HepG2 (cell line): ENCODE results near the gene LIPT2. TPM values are rescaled to one million over a fixed set of nuclear protein-coding genes. Genes with fewer than 3 reads are reported as not detected.

ENCODE experiments used
- ATAC-seq: fragments of 200-7000 bp; cut with Tn5 transposase; 3 replicates; pipeline ENCODE4 v1.9.1; 2020; ENCODE audit warnings: mild to moderate bottlenecking, moderate library complexity
- BruUV-seq: library from RNA; stranded (reverse); fragments of 400-500 nt; replicated peaks from 2 replicates; lab custom pipeline; 2021; lab: Mats Ljungman, UMichigan
- CTCF ChIA-PET: fragments of 300-600 bp; formaldehyde crosslinking; extraction: SDS; loops from one replicate; lab custom pipeline; 2021; ENCODE audit warnings: low total read pairs, inconsistent platforms, low intra/inter-chr PET ratio; lab: Yijun Ruan, JAX
- POLR2A ChIA-PET: fragments of 350-600 bp; sonication (Branson Sonifier 250); formaldehyde crosslinking; loops from one replicate; lab custom pipeline; 2020; ENCODE audit warnings: antibody characterized with exemption, inconsistent platforms; lab: Yijun Ruan, JAX
- DNase-seq: peaks from one replicate; pipeline ENCODE4 v3.0.0-alpha.2; 2015; ENCODE audit warnings: low spot score
- FAIRE-seq: peaks from 3 replicates; lab custom pipeline; 2011; peaks lifted over from hg19 to GRCh38; lab: Jason Lieb, UNC
- H2AFZ ChIP-seq: one replicate; pipeline ENCODE4 v1.6.1; 2011; ENCODE audit warnings: low read length, inconsistent platforms
- H3K27ac ChIP-seq: fragments of 300-600 bp; 3 replicates; pipeline ENCODE4 v1.8.0; 2011; ENCODE audit warnings: mixed run types, mild to moderate bottlenecking, mixed read lengths, low read length, inconsistent platforms; ENCODE audit not compliant: insufficient read depth; ENCODE audit errors: extremely low read length
- H3K27me3 ChIP-seq, 2 experiments: fragments of 200-600 bp in 1 of 2; 2 replicates in 1 of 2; 3 replicates in 1 of 2; pipeline versions ENCODE4 v1.6.0 to v1.8.0; 2011; ENCODE audit warnings: low read length in 2 of 2, mild to moderate bottlenecking in 2 of 2, moderate library complexity in 2 of 2, inconsistent platforms in 1 of 2; ENCODE audit not compliant: insufficient read depth in 2 of 2, control insufficient read depth in 1 of 2
- H3K36me3 ChIP-seq, 2 experiments: fragments of 200-600 bp in 1 of 2; replicated peaks in 1 of 2; 2 replicates in 1 of 2; 3 replicates in 1 of 2; pipeline versions ENCODE4 v1.5.1 to v1.8.0; 2011; ENCODE audit warnings: low read length in 2 of 2, inconsistent platforms in 1 of 2; ENCODE audit not compliant: insufficient read depth in 2 of 2, control insufficient read depth in 1 of 2
- H3K4me1 ChIP-seq: 2 replicates; pipeline ENCODE4 v1.5.1; 2012; ENCODE audit warnings: low read length, inconsistent platforms; ENCODE audit not compliant: insufficient read depth
- H3K4me2 ChIP-seq: 2 replicates; pipeline ENCODE4 v1.6.0; 2011; ENCODE audit warnings: low read depth, low read length, inconsistent platforms
- H3K4me3 ChIP-seq, 3 experiments: fragments of 200-600 bp in 1 of 3; sonication (generic), shearing (Covaris generic) in 1 of 3; replicated peaks in 1 of 3; 2 replicates each; pipeline ENCODE4 v1.5.1; 2011 to 2016; ENCODE audit warnings: low read length in 3 of 3, inconsistent platforms in 2 of 3, low read depth in 2 of 3, mild to moderate bottlenecking in 2 of 3, control low read depth in 1 of 3, mixed read lengths in 1 of 3; ENCODE audit not compliant: insufficient read depth in 1 of 3
- H3K79me2 ChIP-seq: one replicate; pipeline ENCODE4 v1.6.1; 2011; ENCODE audit warnings: low read length, inconsistent platforms; ENCODE audit not compliant: insufficient read depth
- H3K9ac ChIP-seq: 2 replicates; pipeline ENCODE4 v1.6.0; 2011; ENCODE audit warnings: mild to moderate bottlenecking, low read depth, low read length, inconsistent platforms; ENCODE audit not compliant: insufficient read depth
- H3K9me3 ChIP-seq: 2 replicates; pipeline ENCODE4 v1.5.1; 2012; ENCODE audit warnings: mild to moderate bottlenecking, low read length
- H4K20me1 ChIP-seq: 2 replicates; pipeline ENCODE4 v1.6.0; 2011; ENCODE audit warnings: inconsistent platforms, mild to moderate bottlenecking, low read length, moderate library complexity; ENCODE audit not compliant: insufficient read depth
- EZH2 ChIP-seq: conservative IDR thresholded peaks from 2 replicates; pipeline ENCODE4 v1.6.1; 2012; ENCODE audit warnings: mild to moderate bottlenecking, low read depth, low read length, moderate library complexity
- HNRNPK ChIP-seq: fragments of 200-400 bp; formaldehyde crosslinking; IDR thresholded peaks from 2 replicates; pipeline ENCODE4 v1.6.1; 2018; ENCODE audit warnings: low read length, low read depth, moderate library complexity, mild to moderate bottlenecking; ENCODE audit not compliant: poor library complexity, severe bottlenecking
- KMT2B ChIP-seq: IDR thresholded peaks from 2 replicates; pipeline ENCODE4 v1.6.1; 2016; ENCODE audit warnings: missing genetic modification reagents, missing compliant biosample characterization
- NCOR1 ChIP-seq: fragments of 200-600 bp; sonication (generic); IDR thresholded peaks from 2 replicates; pipeline ENCODE4 v1.7.0; 2017; ENCODE audit warnings: antibody characterized with exemption, low read length, borderline replicate concordance
- RFXANK ChIP-seq: IDR thresholded peaks from 2 replicates; pipeline ENCODE4 v1.6.1; 2016
- SAP130 ChIP-seq: IDR thresholded peaks from 2 replicates; pipeline ENCODE4 v1.6.1; 2016; ENCODE audit warnings: low read depth
- SETDB1 ChIP-seq: sonication (generic); formaldehyde crosslinking; IDR thresholded peaks from 2 replicates; pipeline ENCODE4 v1.5.1; 2020; ENCODE audit warnings: missing genetic modification reagents, mild to moderate bottlenecking, borderline replicate concordance
- TOPORS ChIP-seq: sonication (generic); formaldehyde crosslinking; IDR thresholded peaks from 2 replicates; pipeline ENCODE4 v1.8.0; 2023; ENCODE audit warnings: mild to moderate bottlenecking, missing genetic modification reagents
- XBP1 ChIP-seq: sonication (generic); formaldehyde crosslinking; IDR thresholded peaks from 2 replicates; pipeline ENCODE4 v1.5.0; 2020; ENCODE audit warnings: missing genetic modification reagents
- ZNF180 ChIP-seq: sonication (generic); formaldehyde crosslinking; IDR thresholded peaks from 2 replicates; pipeline ENCODE4 v1.4.0; 2020; ENCODE audit warnings: low read depth, missing genetic modification reagents, borderline replicate concordance
- ZNF225 ChIP-seq: sonication (generic); formaldehyde crosslinking; IDR thresholded peaks from 2 replicates; pipeline ENCODE4 v1.4.0; 2020; ENCODE audit warnings: mild to moderate bottlenecking, missing genetic modification reagents
- ZNF432 ChIP-seq: sonication (generic); formaldehyde crosslinking; IDR thresholded peaks from 2 replicates; pipeline ENCODE4 v1.5.0; 2020; ENCODE audit warnings: missing genetic modification reagents, mild to moderate bottlenecking, borderline replicate concordance
- ZNF549 ChIP-seq: sonication (generic); formaldehyde crosslinking; IDR thresholded peaks from 2 replicates; pipeline ENCODE4 v1.5.0; 2020; ENCODE audit warnings: missing genetic modification reagents
- ZNF564 ChIP-seq: sonication (generic); formaldehyde crosslinking; IDR thresholded peaks from 2 replicates; pipeline ENCODE4 v1.8.1; 2023; ENCODE audit warnings: mild to moderate bottlenecking, missing genetic modification reagents
- ZNF776 ChIP-seq: sonication (generic); formaldehyde crosslinking; IDR thresholded peaks from 2 replicates; pipeline ENCODE4 v1.4.0; 2020; ENCODE audit warnings: mild to moderate bottlenecking, missing genetic modification reagents
- WGBS: methylation state at CpG from one replicate; pipeline ENCODE4 v1.1.6; 2017; ENCODE audit warnings: low lambda C conversion rate; 5-methylcytosine and 5-hydroxymethylcytosine counted together
- in situ Hi-C: cut with HindIII; loops from 2 replicates; pipeline ENCODE4 v1.10.0; 2017; ENCODE audit warnings: low pct_unique_long_range_greater_than_20kb; ENCODE audit not compliant: extremely low pct_ligation_motif_present
- intact Hi-C: fragments of 100-400 bp; cut with micrococcal nuclease; formaldehyde crosslinking; loops from one replicate; pipeline ENCODE4 v1.10.0; 2022; ENCODE audit not compliant: unreplicated experiment
- polyA plus RNA-seq, 8 experiments: library from polyadenylated mRNA; depleted of rRNA in 3 of 8; stranded (reverse) in 7 of 8; unstranded in 1 of 8; fragments of >200 nt; fragmentation: Illumina TruSeq in 4 of 8; extraction: Trizol in 4 of 8; gene quantifications; 2 replicates each; pipeline versions ENCODE4 v1.2.1 to v1.2.3, GENCODE V29; 2011 to 2016; ENCODE audit warnings: low read depth in 4 of 8, missing spikeins in 1 of 8, mixed read lengths in 1 of 8; ENCODE audit not compliant: insufficient read depth in 1 of 8
- total RNA-seq, 5 experiments: library from RNA; depleted of rRNA; stranded (reverse); fragments of >200 nt; fragmentation: Illumina TruSeq; extraction: Trizol; gene quantifications; 2 replicates each; pipeline ENCODE4 v1.2.3, GENCODE V29; 2016; ENCODE audit warnings: low read depth in 1 of 5
- TF ChIP-seq, protein P1 (sequence below): sonication (generic); formaldehyde crosslinking; conservative IDR thresholded peaks from 2 replicates; pipeline ENCODE4 v1.8.1; 2023; ENCODE audit warnings: missing genetic modification reagents
- TF ChIP-seq, protein P2 (sequence below): sonication (generic); IDR thresholded peaks from 2 replicates; pipeline ENCODE4 v1.6.1; 2016; ENCODE audit warnings: low read depth, borderline replicate concordance
- TF ChIP-seq, protein P3 (sequence below): sonication (generic); formaldehyde crosslinking; conservative IDR thresholded peaks from 2 replicates; pipeline ENCODE4 v1.4.0; 2020; ENCODE audit warnings: missing genetic modification reagents

LIPT2 gene
- total and polyA plus RNA-seq, 2 of the 13 experiments (the other 11 are each of a cell fraction or from before 2014, with no cell fraction given), result 3.0 to 5.6 TPM

DNA sequence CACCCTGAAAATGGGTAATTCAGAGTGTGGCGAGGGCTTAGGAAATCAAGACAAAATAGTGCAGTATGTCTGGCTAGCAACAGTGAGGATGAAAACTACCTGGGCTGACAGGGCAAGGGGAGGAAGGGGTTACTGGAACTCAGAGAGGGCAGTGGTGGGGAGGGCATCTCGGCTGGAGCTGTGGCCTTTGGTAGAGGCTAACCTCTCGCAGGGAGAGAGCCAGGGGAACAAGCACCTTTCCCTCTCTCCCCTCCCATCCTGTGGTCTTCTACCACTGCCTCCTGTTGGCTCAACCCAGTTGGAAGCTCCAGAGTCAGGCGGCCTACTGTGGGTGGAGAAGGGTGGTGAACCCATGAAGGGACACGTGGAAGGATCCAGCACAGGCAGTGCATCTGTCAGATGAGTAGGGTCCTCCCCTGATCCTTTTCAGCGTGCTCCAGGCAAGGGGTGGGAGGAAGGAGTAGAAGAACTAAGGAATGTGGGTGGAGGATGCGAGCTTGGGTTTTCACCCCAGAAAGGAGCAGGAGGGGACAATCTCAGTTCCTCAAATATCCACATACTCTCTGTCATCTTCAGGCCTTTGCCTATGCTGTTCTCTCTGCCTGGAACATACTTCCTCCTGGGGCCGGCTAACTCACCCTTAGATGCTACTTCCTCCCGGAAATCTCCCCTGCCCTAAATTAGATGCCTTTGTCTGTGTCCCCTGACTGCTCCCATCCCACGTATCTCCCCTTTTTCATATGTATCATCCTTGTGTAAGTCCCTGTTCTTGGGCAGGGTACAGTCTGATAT lies 19.9 kb downstream of the LIPT2 start:
- Histone ChIP-seq H3K27ac (no peak overlapping the region), H3K9ac (no peak overlapping the region), H3K4me3 (no peak overlapping the region), H3K36me3 (no peaks in the 10 kb centered on the region), H4K20me1 (no peaks in the 10 kb centered on the region), H3K4me1 (peaks cover 6% of the 10 kb centered on the region; the same call in 1 of the 2 replicates), H3K27me3 (0 out of 5 replicates have a peak, but pooled peaks cover 0 to 1% of the 10 kb centered on the region in 2 experiments), H3K79me2 (no peaks in the 10 kb centered on the region), H3K9me3 (no peaks in the 10 kb centered on the region), H3K4me2 (no peak overlapping the region), H2AFZ (no peak overlapping the region)
- WGBS, result 32% methylated on average over 10 of the region's 10 CpGs
- FAIRE-seq, result no peak
- CTCF ChIA-PET, result no interaction called here
- DNase-seq, result no peak
- TF ChIP-seq ZNF564 (CRISPR knock-in tag) (no peak), ZNF549 (CRISPR knock-in tag) (no peak), HNRNPK (no peak), ZNF776 (CRISPR knock-in tag) (no peak), ZNF432 (CRISPR knock-in tag) (no peak), ZNF180 (CRISPR knock-in tag) (no peak), SAP130 (no peak), NCOR1 (no peak), ZNF225 (no peak), TOPORS (CRISPR knock-in tag) (no peak), RFXANK (CRISPR knock-in tag) (no peak), EZH2 (no peak), KMT2B (no peak), XBP1 (no peak), SETDB1 (CRISPR knock-in tag) (no peak)
- TF ChIP-seq, protein P1, sequence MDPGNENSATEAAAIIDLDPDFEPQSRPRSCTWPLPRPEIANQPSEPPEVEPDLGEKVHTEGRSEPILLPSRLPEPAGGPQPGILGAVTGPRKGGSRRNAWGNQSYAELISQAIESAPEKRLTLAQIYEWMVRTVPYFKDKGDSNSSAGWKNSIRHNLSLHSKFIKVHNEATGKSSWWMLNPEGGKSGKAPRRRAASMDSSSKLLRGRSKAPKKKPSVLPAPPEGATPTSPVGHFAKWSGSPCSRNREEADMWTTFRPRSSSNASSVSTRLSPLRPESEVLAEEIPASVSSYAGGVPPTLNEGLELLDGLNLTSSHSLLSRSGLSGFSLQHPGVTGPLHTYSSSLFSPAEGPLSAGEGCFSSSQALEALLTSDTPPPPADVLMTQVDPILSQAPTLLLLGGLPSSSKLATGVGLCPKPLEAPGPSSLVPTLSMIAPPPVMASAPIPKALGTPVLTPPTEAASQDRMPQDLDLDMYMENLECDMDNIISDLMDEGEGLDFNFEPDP (CRISPR knock-in tag), result no peak
- TF ChIP-seq, protein P2, sequence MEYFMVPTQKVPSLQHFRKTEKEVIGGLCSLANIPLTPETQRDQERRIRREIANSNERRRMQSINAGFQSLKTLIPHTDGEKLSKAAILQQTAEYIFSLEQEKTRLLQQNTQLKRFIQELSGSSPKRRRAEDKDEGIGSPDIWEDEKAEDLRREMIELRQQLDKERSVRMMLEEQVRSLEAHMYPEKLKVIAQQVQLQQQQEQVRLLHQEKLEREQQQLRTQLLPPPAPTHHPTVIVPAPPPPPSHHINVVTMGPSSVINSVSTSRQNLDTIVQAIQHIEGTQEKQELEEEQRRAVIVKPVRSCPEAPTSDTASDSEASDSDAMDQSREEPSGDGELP, result no peak
- TF ChIP-seq, protein P3, sequence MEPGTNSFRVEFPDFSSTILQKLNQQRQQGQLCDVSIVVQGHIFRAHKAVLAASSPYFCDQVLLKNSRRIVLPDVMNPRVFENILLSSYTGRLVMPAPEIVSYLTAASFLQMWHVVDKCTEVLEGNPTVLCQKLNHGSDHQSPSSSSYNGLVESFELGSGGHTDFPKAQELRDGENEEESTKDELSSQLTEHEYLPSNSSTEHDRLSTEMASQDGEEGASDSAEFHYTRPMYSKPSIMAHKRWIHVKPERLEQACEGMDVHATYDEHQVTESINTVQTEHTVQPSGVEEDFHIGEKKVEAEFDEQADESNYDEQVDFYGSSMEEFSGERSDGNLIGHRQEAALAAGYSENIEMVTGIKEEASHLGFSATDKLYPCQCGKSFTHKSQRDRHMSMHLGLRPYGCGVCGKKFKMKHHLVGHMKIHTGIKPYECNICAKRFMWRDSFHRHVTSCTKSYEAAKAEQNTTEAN (CRISPR knock-in tag), result no peak
- POLR2A ChIA-PET, result no interaction called here
- no TSS peak for BruUV-seq
- intact Hi-C loops, result no loop called here
- in situ Hi-C loops, result no loop called here
- no peak for ATAC-seq
